H1 (cell line): ENCODE measurements around the gene TPD52L1. TPM values are rescaled to one million over a fixed set of nuclear protein-coding genes. Genes with fewer than 3 reads are reported as not detected.

Experiments
- CBX8 ChIP-seq: fragments of 300-800, 300-1000 bp; sonication (generic); IDR thresholded peaks from 2 replicates; pipeline ENCODE4 v1.7.1; 2016; ENCODE audit warnings: low read depth, low read length, borderline replicate concordance
- polyA plus RNA-seq, 7 experiments: library from polyadenylated mRNA; depleted of rRNA in 3 of 7; stranded (reverse) in 5 of 7; unstranded in 2 of 7; fragments of >200 nt in 5 of 7; fragments of 200-250 nt in 2 of 7; gene quantifications; 1 replicate in 5 of 7; 2 replicates in 1 of 7; 4 replicates in 1 of 7; pipeline versions ENCODE4 v1.2.1 to v1.2.3, GENCODE V29; 2011 to 2013; ENCODE audit warnings: missing spikeins in 2 of 7, mixed read lengths in 2 of 7
- total RNA-seq: library from RNA; stranded (reverse); fragmentation: NEBNext Ultra II Directional; extraction: Animal tissue kit (Norgen Biotek cat#: 25700); gene quantifications from 2 replicates; pipeline ENCODE4 v1.2.1, GENCODE V29; 2021
- TF ChIP-seq, protein P1 (sequence below): fragments of 300-600 bp; sonication (generic); IDR thresholded peaks from 2 replicates; pipeline ENCODE4 v1.7.1; 2012; ENCODE audit warnings: low read length, moderate library complexity, mild to moderate bottlenecking, inconsistent platforms; ENCODE audit not compliant: insufficient replicate concordance

Gene TPD52L1
- total and polyA plus RNA-seq, 2 of the 8 experiments (the other 6 are each of a cell fraction or from before 2014, with no cell fraction given): 7.4 to 14.2 TPM

DNA sequence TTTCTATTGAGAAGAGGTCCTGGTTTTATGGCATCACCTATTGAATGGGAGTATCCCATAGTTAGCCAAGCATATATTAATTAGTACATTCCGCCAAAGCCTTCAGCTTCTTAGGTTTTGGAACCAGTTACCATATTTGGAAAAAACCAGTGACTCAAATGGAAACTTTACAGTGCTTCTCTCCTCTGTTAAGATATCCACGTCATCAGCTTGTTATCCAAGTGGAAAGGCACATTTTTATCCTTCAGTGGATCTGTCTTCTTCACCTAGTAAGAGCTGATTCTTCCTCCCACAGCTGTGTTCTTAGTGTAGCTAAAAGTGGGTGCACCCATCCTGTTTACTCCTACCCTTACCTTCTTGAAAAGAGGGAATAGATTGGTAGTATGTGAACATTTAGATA, 34.5 kb downstream of the TPD52L1 start (continued):
- TF ChIP-seq, protein P1, sequence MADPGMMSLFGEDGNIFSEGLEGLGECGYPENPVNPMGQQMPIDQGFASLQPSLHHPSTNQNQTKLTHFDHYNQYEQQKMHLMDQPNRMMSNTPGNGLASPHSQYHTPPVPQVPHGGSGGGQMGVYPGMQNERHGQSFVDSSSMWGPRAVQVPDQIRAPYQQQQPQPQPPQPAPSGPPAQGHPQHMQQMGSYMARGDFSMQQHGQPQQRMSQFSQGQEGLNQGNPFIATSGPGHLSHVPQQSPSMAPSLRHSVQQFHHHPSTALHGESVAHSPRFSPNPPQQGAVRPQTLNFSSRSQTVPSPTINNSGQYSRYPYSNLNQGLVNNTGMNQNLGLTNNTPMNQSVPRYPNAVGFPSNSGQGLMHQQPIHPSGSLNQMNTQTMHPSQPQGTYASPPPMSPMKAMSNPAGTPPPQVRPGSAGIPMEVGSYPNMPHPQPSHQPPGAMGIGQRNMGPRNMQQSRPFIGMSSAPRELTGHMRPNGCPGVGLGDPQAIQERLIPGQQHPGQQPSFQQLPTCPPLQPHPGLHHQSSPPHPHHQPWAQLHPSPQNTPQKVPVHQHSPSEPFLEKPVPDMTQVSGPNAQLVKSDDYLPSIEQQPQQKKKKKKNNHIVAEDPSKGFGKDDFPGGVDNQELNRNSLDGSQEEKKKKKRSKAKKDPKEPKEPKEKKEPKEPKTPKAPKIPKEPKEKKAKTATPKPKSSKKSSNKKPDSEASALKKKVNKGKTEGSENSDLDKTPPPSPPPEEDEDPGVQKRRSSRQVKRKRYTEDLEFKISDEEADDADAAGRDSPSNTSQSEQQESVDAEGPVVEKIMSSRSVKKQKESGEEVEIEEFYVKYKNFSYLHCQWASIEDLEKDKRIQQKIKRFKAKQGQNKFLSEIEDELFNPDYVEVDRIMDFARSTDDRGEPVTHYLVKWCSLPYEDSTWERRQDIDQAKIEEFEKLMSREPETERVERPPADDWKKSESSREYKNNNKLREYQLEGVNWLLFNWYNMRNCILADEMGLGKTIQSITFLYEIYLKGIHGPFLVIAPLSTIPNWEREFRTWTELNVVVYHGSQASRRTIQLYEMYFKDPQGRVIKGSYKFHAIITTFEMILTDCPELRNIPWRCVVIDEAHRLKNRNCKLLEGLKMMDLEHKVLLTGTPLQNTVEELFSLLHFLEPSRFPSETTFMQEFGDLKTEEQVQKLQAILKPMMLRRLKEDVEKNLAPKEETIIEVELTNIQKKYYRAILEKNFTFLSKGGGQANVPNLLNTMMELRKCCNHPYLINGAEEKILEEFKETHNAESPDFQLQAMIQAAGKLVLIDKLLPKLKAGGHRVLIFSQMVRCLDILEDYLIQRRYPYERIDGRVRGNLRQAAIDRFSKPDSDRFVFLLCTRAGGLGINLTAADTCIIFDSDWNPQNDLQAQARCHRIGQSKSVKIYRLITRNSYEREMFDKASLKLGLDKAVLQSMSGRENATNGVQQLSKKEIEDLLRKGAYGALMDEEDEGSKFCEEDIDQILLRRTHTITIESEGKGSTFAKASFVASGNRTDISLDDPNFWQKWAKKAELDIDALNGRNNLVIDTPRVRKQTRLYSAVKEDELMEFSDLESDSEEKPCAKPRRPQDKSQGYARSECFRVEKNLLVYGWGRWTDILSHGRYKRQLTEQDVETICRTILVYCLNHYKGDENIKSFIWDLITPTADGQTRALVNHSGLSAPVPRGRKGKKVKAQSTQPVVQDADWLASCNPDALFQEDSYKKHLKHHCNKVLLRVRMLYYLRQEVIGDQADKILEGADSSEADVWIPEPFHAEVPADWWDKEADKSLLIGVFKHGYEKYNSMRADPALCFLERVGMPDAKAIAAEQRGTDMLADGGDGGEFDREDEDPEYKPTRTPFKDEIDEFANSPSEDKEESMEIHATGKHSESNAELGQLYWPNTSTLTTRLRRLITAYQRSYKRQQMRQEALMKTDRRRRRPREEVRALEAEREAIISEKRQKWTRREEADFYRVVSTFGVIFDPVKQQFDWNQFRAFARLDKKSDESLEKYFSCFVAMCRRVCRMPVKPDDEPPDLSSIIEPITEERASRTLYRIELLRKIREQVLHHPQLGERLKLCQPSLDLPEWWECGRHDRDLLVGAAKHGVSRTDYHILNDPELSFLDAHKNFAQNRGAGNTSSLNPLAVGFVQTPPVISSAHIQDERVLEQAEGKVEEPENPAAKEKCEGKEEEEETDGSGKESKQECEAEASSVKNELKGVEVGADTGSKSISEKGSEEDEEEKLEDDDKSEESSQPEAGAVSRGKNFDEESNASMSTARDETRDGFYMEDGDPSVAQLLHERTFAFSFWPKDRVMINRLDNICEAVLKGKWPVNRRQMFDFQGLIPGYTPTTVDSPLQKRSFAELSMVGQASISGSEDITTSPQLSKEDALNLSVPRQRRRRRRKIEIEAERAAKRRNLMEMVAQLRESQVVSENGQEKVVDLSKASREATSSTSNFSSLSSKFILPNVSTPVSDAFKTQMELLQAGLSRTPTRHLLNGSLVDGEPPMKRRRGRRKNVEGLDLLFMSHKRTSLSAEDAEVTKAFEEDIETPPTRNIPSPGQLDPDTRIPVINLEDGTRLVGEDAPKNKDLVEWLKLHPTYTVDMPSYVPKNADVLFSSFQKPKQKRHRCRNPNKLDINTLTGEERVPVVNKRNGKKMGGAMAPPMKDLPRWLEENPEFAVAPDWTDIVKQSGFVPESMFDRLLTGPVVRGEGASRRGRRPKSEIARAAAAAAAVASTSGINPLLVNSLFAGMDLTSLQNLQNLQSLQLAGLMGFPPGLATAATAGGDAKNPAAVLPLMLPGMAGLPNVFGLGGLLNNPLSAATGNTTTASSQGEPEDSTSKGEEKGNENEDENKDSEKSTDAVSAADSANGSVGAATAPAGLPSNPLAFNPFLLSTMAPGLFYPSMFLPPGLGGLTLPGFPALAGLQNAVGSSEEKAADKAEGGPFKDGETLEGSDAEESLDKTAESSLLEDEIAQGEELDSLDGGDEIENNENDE: no peak
- TF ChIP-seq CBX8: no peak
